ENCODE data around the gene TESK1.

DNA sequence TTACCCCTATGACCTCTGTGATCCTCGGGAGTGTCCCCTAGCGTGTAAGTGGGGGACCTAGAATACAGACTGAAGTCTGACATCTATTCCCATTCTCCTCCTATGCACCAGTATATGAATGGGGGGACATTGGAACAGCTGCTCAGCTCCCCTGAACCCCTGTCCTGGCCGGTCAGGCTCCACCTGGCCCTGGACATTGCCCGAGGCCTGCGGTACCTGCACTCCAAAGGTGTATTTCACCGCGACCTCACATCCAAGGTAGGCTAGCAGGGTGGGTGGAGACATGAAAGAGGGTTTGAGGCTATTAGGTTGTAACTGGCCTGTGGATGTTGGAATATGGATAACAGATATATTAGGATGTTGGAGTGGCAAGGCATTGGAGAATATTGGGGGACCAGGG lies 1.7 kb downstream of the TESK1 start:
- TF ChIP-seq EZH2 (IDR thresholded peaks at IDR 0.05; ENCODE audit: insufficient read depth, low read length), result no peak
- TF ChIP-seq, protein P1, sequence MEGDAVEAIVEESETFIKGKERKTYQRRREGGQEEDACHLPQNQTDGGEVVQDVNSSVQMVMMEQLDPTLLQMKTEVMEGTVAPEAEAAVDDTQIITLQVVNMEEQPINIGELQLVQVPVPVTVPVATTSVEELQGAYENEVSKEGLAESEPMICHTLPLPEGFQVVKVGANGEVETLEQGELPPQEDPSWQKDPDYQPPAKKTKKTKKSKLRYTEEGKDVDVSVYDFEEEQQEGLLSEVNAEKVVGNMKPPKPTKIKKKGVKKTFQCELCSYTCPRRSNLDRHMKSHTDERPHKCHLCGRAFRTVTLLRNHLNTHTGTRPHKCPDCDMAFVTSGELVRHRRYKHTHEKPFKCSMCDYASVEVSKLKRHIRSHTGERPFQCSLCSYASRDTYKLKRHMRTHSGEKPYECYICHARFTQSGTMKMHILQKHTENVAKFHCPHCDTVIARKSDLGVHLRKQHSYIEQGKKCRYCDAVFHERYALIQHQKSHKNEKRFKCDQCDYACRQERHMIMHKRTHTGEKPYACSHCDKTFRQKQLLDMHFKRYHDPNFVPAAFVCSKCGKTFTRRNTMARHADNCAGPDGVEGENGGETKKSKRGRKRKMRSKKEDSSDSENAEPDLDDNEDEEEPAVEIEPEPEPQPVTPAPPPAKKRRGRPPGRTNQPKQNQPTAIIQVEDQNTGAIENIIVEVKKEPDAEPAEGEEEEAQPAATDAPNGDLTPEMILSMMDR (IDR thresholded peaks at IDR 0.05; ENCODE audit: insufficient read depth, low read depth, low read length), result no peak
